ENCODE data around the gene MRPL46. TPM values are rescaled to one million over a fixed set of nuclear protein-coding genes. Genes with fewer than 3 reads are reported as not detected.

Gene MRPL46
- total RNA-seq, 1 experiment from 2014 or later = 30.5 TPM

DNA sequence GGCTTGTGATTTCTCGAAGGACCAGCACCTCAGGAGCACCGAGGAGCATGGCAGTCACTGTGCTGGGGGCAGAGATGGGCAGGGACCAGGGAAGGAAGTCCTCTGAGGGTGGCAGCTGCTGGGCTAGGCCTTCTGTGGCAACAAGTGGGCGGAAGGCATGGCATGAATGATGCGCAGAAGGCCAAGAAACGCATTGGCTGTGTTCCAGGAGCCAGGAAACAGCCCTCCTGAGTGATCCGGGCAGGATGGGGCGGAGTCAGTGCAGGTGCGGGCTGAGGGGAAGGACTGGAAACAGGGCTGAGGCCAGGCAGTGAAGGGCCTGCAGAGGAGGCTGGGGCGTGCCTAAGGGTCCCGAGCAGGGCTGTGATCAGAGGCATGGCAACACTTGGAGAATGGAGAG lies 24.0 kb upstream of the MRPL46 start:
- intact Hi-C loops (cut with micrococcal nuclease) = no loop called here
- Histone ChIP-seq H3K27ac (ENCODE audit: low read depth, low read length) (no peak overlapping the region), H3K27me3 (ENCODE audit: insufficient read depth, low read length) (no peaks in the 10 kb centered on the region), H3K9ac (ENCODE audit: low read length) (no peak overlapping the region), H3K9me2 (ENCODE audit: insufficient read depth) (no peaks in the 10 kb centered on the region), H3K9me3 (ENCODE audit: control insufficient read depth in 1 of 2, insufficient read depth in 1 of 2, low read depth in 1 of 2, low read length in 2 of 2) (no peaks in the 10 kb centered on the region), H2AFZ (ENCODE audit: low read depth, low read length, poor library complexity, severe bottlenecking) (no peak overlapping the region), H3K4me3 (replicated peaks in 1 of 2; ENCODE audit: low read depth in 1 of 2, low read length in 2 of 2) (no peak overlapping the region), H4K20me1 (ENCODE audit: insufficient read depth) (no peaks in the 10 kb centered on the region), H3K4me2 (ENCODE audit: low read length) (no peak overlapping the region), H3K79me2 (ENCODE audit: insufficient read depth, low read length) (no peaks in the 10 kb centered on the region), H3K4me1 (ENCODE audit: control insufficient read depth in 1 of 2, insufficient read depth in 2 of 2, low read length in 2 of 2) (peaks cover 0 to 8% of the 10 kb centered on the region in 2 experiments; a peak in 2 of 4 replicates), H3K36me3 (ENCODE audit: control insufficient read depth in 1 of 2, insufficient read depth in 2 of 2, low read length in 2 of 2) (no peaks in the 10 kb centered on the region)
- ChIA-PET POLR2A (no interaction called here), CTCF (no interaction called here), RAD21 (ENCODE audit: low non-redundant PET in 1 of 2, low total read pairs in 2 of 2, uncharacterized antibody in 2 of 2, unreplicated experiment in 2 of 2) (no interaction called here)
- DNase-seq (ENCODE audit: low read depth, low spot score) = no peak
- no TSS peak for BruUV-seq (replicated peaks)
- TF ChIP-seq, protein P1, sequence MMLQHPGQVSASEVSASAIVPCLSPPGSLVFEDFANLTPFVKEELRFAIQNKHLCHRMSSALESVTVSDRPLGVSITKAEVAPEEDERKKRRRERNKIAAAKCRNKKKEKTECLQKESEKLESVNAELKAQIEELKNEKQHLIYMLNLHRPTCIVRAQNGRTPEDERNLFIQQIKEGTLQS (IDR thresholded peaks at IDR 0.05) = no peak
- no peak for TF ChIP-seq CBX3 (IDR thresholded peaks at IDR 0.05; ENCODE audit: low read depth)
- TF ChIP-seq RAD21 (IDR thresholded peaks at IDR 0.05; ENCODE audit: low read depth) = no peak
- no peak for TF ChIP-seq SP1 (IDR thresholded peaks at IDR 0.05; ENCODE audit: low read depth)
- TF ChIP-seq, protein P2, sequence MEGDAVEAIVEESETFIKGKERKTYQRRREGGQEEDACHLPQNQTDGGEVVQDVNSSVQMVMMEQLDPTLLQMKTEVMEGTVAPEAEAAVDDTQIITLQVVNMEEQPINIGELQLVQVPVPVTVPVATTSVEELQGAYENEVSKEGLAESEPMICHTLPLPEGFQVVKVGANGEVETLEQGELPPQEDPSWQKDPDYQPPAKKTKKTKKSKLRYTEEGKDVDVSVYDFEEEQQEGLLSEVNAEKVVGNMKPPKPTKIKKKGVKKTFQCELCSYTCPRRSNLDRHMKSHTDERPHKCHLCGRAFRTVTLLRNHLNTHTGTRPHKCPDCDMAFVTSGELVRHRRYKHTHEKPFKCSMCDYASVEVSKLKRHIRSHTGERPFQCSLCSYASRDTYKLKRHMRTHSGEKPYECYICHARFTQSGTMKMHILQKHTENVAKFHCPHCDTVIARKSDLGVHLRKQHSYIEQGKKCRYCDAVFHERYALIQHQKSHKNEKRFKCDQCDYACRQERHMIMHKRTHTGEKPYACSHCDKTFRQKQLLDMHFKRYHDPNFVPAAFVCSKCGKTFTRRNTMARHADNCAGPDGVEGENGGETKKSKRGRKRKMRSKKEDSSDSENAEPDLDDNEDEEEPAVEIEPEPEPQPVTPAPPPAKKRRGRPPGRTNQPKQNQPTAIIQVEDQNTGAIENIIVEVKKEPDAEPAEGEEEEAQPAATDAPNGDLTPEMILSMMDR (IDR thresholded peaks at IDR 0.05 in 2 of 3, conservative IDR thresholded peaks at IDR 0.05 in 1 of 3; ENCODE audit: borderline replicate concordance in 1 of 3, insufficient read depth in 1 of 3, low read depth in 2 of 3, low read length in 2 of 3) = no peak
- no peak for ATAC-seq

DNA sequence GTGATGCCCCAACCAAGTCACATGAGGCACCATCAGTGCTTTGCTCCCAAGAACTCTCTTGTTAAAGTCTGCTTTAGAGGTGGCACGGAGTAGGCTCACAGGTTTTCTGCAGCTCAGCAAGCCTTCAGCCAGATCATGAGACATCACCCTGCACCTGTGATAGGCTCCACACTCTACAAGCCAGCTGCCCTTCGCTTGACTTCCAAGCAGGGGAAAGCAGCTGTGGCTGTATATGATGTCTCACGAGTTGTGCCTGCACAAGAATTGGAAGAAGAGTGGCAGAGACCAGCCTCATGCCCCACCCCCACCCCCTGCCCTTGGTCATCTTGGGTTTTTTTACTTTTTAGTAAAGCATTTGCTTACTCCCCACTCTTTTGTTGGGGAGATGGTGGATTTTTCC lies 22.8 kb upstream of the MRPL46 start:
- ATAC-seq = no peak
- BruUV-seq (replicated peaks) = no TSS peak
- H3K36me3 ChIP-seq (ENCODE audit: control insufficient read depth in 1 of 2, insufficient read depth in 2 of 2, low read length in 2 of 2) = no peaks in the 10 kb centered on the region
- no peaks in the 10 kb centered on the region for H3K9me2 ChIP-seq (ENCODE audit: insufficient read depth)
- H4K20me1 ChIP-seq (ENCODE audit: insufficient read depth) = no peaks in the 10 kb centered on the region
- H3K79me2 ChIP-seq (ENCODE audit: insufficient read depth, low read length) = no peaks in the 10 kb centered on the region
- H3K27ac ChIP-seq (ENCODE audit: low read depth, low read length) = no peak overlapping the region
- H3K4me2 ChIP-seq (ENCODE audit: low read length) = no peak overlapping the region
- RAD21 ChIA-PET (ENCODE audit: low non-redundant PET in 1 of 2, low total read pairs in 2 of 2, uncharacterized antibody in 2 of 2, unreplicated experiment in 2 of 2) = no interaction called here
- POLR2A ChIA-PET = no interaction called here
- peaks cover 0 to 8% of the 10 kb centered on the region in 2 experiments; a peak in 2 of 4 replicates for H3K4me1 ChIP-seq (ENCODE audit: control insufficient read depth in 1 of 2, insufficient read depth in 2 of 2, low read length in 2 of 2)
- intact Hi-C loops (cut with micrococcal nuclease) = no loop called here
- no peak overlapping the region for H3K9ac ChIP-seq (ENCODE audit: low read length)
- H2AFZ ChIP-seq (ENCODE audit: low read depth, low read length, poor library complexity, severe bottlenecking) = no peak overlapping the region
- no peaks in the 10 kb centered on the region for H3K27me3 ChIP-seq (ENCODE audit: insufficient read depth, low read length)
- no peak for DNase-seq (ENCODE audit: low read depth, low spot score)
- CTCF ChIA-PET = no interaction called here
- no peaks in the 10 kb centered on the region for H3K9me3 ChIP-seq (ENCODE audit: control insufficient read depth in 1 of 2, insufficient read depth in 1 of 2, low read depth in 1 of 2, low read length in 2 of 2)
- H3K4me3 ChIP-seq (replicated peaks in 1 of 2; ENCODE audit: low read depth in 1 of 2, low read length in 2 of 2) = no peak overlapping the region
- TF ChIP-seq SIN3A (IDR thresholded peaks at IDR 0.05; ENCODE audit: low read depth) (no peak), ZFX (IDR thresholded peaks at IDR 0.05) (no peak), CEBPB (IDR thresholded peaks at IDR 0.05; ENCODE audit: low read depth) (no peak), FOSL1 (IDR thresholded peaks at IDR 0.05; ENCODE audit: low read depth) (no peak), EGR1 (IDR thresholded peaks at IDR 0.05; ENCODE audit: low read depth) (no peak), TCF7L2 (IDR thresholded peaks at IDR 0.05; ENCODE audit: borderline replicate concordance, extremely low read depth, insufficient read depth, insufficient read length) (no peak), CBX3 (IDR thresholded peaks at IDR 0.05; ENCODE audit: low read depth) (no peak), EZH2phosphoT487 (IDR thresholded peaks at IDR 0.05; ENCODE audit: borderline replicate concordance) (no peak), SRF (IDR thresholded peaks at IDR 0.05; ENCODE audit: low read depth) (no peak), POLR2A (IDR thresholded peaks at IDR 0.05; ENCODE audit: borderline replicate concordance, extremely low read depth, insufficient read depth, insufficient read length) (no peak), ELF1 (IDR thresholded peaks at IDR 0.05; ENCODE audit: borderline replicate concordance, low read depth) (no peak), ZNF274 (IDR thresholded peaks at IDR 0.05; ENCODE audit: low read depth, low read length) (no peak), SP1 (IDR thresholded peaks at IDR 0.05; ENCODE audit: low read depth) (no peak)
- TF ChIP-seq, protein P2 (IDR thresholded peaks at IDR 0.05 in 2 of 3, conservative IDR thresholded peaks at IDR 0.05 in 1 of 3; ENCODE audit: borderline replicate concordance in 1 of 3, insufficient read depth in 1 of 3, low read depth in 2 of 3, low read length in 2 of 3) = no peak

Data from HCT116 (cell line).